ENCODE results near the gene UVRAG.
"Not testable (repeated sequence)": the region's sequence is repeated elsewhere in the genome, so short reads cannot be mapped to it uniquely, and the experiment has no call there.

UVRAG gene

DNA sequence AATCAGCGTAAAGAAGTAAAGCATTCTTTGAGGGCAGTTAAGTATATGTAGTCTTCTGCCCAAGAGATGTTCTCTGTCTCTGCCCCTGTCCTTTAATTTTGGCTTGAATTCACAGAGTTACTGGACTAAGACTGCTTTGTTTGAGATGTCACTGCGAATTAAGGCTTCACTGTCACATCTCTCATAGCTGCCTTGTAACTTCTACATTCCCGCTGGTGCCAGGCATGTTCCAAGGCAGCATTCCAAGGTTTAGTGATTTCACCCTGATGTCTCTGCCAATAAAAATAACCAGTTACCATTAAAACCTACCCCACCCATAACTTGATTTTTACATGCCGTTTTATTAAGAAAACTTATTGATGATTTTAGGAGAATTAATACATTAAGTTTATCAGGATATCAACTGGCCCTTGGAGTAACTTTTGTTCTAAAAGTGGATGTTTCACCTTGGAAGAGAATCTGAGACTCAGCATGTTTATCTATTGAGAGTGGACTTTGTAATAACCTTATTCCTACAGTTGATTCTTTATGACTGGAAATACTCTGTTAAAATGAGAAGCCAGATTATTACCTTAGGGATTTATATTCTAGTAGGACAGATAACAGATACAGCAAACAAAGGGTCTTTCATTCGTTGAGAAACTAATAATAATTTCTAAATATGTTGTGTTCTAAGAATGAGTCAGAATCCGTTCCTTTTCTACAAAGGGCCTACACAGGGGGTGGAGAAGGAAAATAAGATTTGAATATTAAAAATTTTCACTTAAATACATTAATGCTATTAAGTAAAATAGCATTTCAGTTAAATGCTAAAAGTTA lies 110.2 kb downstream of the UVRAG start:
- DNase-seq (ENCODE audit: low read depth): no peak

DNA sequence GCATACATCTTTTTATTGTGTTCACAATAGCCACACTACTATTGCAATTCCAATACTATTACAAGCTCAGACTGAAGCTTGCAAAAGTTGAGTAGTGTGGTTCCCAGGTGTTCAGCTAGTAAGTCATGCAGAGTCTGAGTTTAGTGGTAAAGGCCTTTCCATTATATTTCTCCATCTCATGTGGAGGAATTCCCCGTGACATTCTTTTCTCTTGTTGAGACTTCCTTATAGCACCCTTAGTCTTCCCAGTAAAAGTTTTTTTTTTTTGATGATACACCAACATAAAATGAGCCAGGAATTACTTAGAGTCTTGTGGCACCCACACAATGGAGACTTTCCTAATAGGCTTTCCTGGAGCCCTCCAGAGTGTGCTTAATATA lies 110.8 kb downstream of the UVRAG start:
- DNase-seq (ENCODE audit: low read depth): no peak

DNA sequence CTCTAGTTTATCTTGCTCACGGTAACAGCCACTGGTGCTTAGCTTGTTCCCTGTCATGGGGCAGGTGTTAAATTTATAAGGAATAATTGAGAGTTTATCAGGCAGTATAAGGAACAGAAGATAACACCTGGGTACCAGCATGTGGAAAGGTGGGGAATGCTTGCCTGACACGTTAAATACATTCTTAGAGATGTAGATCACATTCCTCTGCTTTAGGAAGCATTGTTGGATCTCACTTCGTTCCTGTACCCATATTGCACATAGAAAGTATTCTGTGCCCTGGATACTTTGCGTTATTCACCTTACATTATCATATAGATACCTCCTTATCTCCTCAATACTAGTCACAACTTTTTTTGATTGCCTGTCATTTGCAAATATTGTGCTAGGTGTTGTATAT lies 114.7 kb downstream of the UVRAG start:
- DNase-seq (ENCODE audit: low read depth): no peak

- DNase-seq (ENCODE audit: low read depth): no peak
Measured at GRCh38 chr11:75930534-75930933, 115.5 kb downstream of the UVRAG start.

GRCh38 chr11:75931124-75931523 lies 116.1 kb downstream of the UVRAG start:
- DNase-seq (ENCODE audit: low read depth): no peak

DNA sequence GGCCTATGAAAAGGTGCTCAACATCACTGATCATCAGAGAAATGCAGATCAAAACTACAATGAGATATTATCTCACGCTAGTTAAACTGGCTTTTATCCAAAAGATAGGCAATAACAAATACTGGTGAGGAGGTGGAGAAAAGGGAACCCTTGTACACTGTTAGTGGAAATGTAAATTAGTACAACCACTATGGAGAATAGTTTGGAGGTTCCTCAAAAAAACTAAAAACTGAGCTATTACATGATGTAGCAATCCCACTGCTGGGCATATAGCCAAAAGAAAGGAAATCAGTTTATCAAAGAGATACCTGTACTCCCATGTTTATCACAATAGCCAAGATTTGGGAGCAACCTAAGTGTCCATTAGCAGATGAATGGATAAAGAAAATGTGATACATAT lies 118.7 kb downstream of the UVRAG start:
- not testable (repeated sequence) for DNase-seq (ENCODE audit: low read depth)

DNA sequence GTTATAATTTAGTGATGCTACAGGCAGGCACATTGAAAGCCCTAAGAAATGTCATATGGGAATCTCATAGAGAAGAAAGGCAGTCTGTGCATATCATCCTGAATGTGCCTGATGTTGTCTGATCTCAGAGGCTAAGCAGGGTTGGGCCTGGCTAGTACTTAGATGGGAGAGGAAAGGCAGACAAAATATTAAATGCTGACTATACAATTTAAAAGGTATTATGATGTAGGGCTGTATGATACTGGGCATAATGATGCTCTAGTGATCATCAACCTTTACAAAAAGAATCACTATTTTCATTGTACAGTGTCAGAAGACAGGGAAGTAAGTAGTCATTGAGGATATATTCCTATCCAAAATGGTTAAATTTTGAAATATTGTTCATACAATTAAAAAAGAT lies 119.8 kb downstream of the UVRAG start:
- DNase-seq (ENCODE audit: low read depth): no peak

- no peak for DNase-seq (ENCODE audit: low read depth)
Measured at GRCh38 chr11:75938543-75938942, 123.5 kb downstream of the UVRAG start.

DNA sequence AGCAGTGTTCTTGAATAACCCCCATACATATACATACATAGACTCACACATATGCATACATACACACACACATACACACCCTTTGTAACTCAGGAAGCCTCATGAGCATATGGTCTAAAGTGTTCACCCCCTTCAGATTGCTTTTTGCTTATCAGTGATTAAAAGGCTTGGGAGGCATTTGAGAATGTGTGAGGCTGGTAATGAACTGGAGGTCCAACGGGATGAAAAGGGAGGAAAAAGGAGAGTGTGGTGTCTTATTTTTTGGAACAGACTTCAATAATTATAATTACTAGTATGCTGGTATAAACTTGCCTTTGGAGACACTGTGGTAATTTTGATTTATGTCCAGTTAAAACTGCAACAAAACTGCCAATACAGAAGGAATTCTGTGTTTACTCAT lies 124.5 kb downstream of the UVRAG start:
- no peak for DNase-seq (ENCODE audit: low read depth)

- DNase-seq (ENCODE audit: low read depth): no peak
Measured at GRCh38 chr11:75939992-75940391, 125.0 kb downstream of the UVRAG start.

GRCh38 chr11:75940911-75941310 lies 125.9 kb downstream of the UVRAG start:
- DNase-seq (ENCODE audit: low read depth): no peak

DNA sequence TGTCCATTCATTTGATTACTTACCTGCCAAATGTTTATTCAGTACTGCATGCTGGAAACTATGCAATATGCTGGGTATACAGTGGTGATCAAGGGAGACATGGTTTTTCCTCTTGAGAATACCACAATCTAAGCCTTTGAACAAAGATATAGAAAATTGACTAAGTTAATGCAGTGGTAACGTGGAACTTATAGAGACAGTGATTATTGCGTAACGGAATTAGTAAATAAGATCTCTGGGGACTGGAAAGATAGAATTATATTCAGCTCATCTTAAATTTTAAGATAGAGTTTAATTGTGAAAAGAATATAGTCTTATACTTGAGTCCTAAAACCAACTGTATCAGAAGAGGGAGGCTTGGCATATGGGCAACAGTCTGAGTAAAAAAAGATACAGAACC lies 129.5 kb downstream of the UVRAG start:
- DNase-seq (ENCODE audit: low read depth): no peak

DNA sequence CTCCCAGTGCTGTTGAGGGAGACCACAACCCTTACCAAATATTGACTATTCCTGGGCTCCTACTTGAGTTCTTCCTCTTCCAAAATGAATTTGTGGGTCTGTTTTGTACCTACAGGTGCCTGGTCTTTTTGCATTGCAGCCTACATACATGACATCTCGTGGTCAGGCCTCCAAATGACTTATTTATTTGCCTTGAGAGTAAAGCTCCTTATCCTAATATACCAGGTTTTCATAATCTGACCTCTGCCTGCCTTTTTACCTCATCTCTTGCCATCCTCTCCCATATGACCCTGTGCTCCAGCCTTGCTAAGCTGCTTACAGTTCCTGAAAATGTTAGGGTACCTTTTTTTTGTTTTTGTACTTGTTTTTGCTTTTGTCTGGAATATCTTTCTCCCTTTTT lies 130.4 kb downstream of the UVRAG start:
- no peak for DNase-seq (ENCODE audit: low read depth)

DNA sequence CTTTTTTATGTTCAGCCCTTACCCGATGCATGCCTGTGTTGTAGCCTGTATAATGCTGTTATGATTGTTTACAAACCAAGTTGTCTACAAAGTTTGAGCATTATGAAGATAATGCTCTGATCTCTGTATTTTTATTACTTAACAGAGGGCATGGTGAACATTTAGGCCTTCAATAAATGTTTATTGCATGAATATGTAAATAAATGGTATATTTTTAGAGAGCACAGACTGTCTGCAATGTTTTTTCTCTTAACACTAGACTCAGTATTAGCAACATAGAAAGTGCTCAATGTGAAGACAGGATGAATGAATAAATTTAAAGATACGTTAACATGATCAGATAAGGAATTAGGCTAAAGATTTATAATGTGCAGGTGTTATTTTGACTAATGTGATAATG lies 130.9 kb downstream of the UVRAG start:
- DNase-seq (ENCODE audit: low read depth): no peak

GRCh38 chr11:75946531-75947530 lies 131.8 kb downstream of the UVRAG start:
- peak; percentile 69 for DNase-seq (ENCODE audit: low read depth)

DNA sequence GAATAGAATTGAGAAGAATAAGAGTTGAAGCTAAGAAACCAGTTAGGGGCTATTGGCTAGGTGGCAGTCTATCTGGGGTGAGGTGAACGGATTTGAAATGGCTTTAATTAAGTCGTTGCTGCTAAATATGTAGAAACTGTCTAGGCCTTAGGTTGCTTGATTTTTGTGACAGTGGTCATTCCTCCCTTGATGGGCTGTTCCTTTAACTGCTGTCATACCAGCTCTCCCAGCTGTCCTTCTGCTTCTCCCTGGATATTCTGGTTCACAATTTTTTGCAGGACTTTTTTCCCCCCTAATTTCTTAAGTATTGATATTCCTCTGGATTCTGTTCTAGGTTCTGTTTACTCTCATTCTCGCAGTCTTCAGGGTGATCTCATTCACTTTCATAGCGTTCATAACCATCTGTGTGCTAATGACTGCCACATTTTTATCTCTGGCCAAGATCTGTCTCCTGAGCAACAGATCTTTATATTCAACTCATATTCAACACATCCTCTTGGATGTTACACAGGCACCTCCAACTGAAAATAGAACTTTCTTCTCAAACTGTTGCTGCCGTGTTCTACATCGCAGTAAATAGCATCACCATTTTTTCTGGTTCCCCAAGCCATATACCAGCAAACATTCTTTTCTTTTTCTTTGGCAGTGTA lies 134.1 kb downstream of the UVRAG start:
- DNase-seq (ENCODE audit: low read depth): no peak

- DNase-seq (ENCODE audit: low read depth): no peak
Measured at GRCh38 chr11:75950141-75950540, 135.1 kb downstream of the UVRAG start.

DNA sequence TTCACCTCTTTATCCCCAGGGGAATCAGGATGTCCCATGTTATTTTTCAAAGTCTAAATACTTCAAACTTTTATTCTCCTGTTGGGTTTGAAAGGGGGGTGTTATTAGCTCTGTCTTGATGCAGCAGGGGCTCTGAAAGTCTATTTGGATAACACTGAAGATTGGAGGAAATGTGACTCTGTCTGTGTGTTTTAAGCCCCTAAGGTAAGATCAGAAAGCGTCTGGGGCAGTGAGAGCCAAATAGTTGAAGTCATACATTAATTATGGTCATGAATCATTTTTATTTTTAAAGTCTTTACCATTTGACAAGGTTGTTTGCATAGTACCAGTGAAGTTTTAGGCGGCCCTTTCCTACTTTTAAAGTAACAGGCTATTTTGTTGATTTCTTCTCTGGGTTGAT lies 139.0 kb downstream of the UVRAG start:
- no peak for DNase-seq (ENCODE audit: low read depth)

DNA sequence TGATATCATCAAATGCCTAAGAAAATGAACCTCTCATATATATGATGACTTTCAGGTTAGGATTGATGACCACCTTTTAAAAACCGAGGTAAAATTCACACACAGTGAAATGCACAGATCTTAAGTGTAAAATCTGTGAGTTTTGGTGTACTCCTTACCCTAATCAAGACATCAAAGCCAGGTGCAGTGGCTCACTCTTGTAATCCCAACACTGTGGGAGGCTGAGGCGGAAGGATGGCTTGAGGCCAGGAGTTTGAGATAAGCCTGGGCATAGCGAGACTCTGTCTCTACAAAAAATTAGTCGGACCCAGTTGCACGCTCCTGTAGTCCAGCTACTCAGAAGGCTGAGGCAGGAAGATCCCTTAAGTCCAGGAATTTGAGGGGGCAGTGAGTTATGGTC lies 140.4 kb downstream of the UVRAG start:
- DNase-seq (ENCODE audit: low read depth): no peak

GRCh38 chr11:75959540-75959939 lies 144.5 kb downstream of the UVRAG start:
- no peak for DNase-seq (ENCODE audit: low read depth)

- no peak for DNase-seq (ENCODE audit: low read depth)
Measured at GRCh38 chr11:75964071-75964470, 149.1 kb downstream of the UVRAG start.

DNA sequence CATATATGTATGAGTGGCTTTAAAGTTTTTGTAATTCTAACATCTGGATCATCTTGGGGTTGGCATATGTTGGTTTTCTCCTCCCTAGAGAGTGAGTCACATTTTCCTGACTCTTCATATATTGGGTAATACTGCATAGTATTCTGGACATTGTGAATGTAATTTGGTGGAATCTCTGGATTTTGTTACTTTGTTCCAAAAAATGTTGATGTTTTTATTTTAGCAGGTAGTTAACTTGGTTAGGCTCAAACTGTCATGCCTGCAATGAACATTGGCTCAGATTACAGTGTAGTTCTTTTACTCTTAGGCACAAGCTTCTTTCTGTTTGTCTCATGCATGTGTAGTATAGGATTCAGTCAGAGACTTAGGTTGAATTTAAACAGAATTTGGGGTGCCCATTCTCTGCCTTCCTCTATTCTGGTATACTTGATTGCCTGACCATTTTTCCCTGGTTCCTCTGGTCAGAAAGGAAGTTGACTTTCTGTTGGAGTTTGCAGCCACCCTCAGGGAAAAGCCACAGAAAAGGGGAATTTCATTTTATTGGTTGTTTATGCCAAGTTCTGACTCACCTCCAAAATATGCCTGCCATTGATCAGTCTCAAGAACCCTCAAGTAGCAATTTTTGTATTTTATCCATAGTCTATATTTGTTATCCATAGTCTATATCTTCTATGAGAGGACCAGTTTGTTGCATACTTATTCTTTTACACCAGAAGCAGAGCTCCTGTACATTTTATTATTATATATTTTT lies 151.7 kb downstream of the UVRAG start:
- no peak for DNase-seq (ENCODE audit: low read depth)

Data from non-pigmented ciliary epithelial cell (primary cell).